H1 (cell line): ENCODE results near the gene MTRFR. TPM values are rescaled to one million over a fixed set of nuclear protein-coding genes. Genes with fewer than 3 reads are reported as not detected.

Experiments
- CTCF ChIA-PET: fragments of 300-600 bp; sonication (Branson Sonifier 250); formaldehyde crosslinking; loops from one replicate; lab custom pipeline; 2021; ENCODE audit not compliant: partially characterized antibody; lab: Charles Lee
- POLR2A ChIA-PET: fragments of 300-600 bp; sonication (Branson Sonifier 250); formaldehyde crosslinking; loops from one replicate; lab custom pipeline; 2021; ENCODE audit warnings: inconsistent platforms; ENCODE audit not compliant: partially characterized antibody; lab: Charles Lee
- DNase-seq, 2 experiments: peaks; one replicate each; pipeline versions ENCODE4 v3.0.0 to v3.0.0-alpha.2; 2010 to 2022; ENCODE audit warnings: low spot score in 2 of 2, low read depth in 1 of 2, mixed read lengths in 1 of 2
- FAIRE-seq: peaks from 2 replicates; lab custom pipeline; 2011; peaks lifted over from hg19 to GRCh38; lab: Jason Lieb, UNC
- H2AFZ ChIP-seq: 2 replicates; pipeline ENCODE4 v1.8.1; 2012; ENCODE audit warnings: low read length, inconsistent platforms
- H2AK5ac ChIP-seq: 2 replicates; pipeline ENCODE4 v1.6.1; 2013; ENCODE audit warnings: low read depth, low read length
- H2BK120ac ChIP-seq: replicated peaks from 2 replicates; pipeline ENCODE3; 2013; ENCODE audit warnings: low read depth, low read length, inconsistent platforms
- H2BK12ac ChIP-seq: 2 replicates; pipeline ENCODE4 v1.6.1; 2013; ENCODE audit warnings: low read depth, low read length
- H2BK15ac ChIP-seq: 2 replicates; pipeline ENCODE4 v1.6.1; 2013; ENCODE audit warnings: low read length
- H2BK20ac ChIP-seq: 2 replicates; pipeline ENCODE4 v1.6.1; 2013; ENCODE audit warnings: low read length
- H2BK5ac ChIP-seq: 2 replicates; pipeline ENCODE4 v1.6.1; 2013; ENCODE audit warnings: low read depth, low read length
- H3K14ac ChIP-seq: 2 replicates; pipeline ENCODE4 v1.6.1; 2013; ENCODE audit warnings: inconsistent platforms; ENCODE audit not compliant: insufficient read length
- H3K18ac ChIP-seq: 2 replicates; pipeline ENCODE4 v1.6.1; 2013; ENCODE audit warnings: low read length; ENCODE audit errors: extremely low read depth
- H3K23ac ChIP-seq: 2 replicates; pipeline ENCODE4 v1.6.1; 2013; ENCODE audit warnings: inconsistent platforms; ENCODE audit not compliant: insufficient read length
- H3K23me2 ChIP-seq: 2 replicates; pipeline ENCODE4 v1.6.1; 2013; ENCODE audit warnings: low read depth, low read length
- H3K27ac ChIP-seq: 2 replicates; pipeline ENCODE4 v1.6.1; 2011; ENCODE audit warnings: low read depth, low read length, inconsistent platforms
- H3K27me3 ChIP-seq, 4 experiments: replicated peaks in 1 of 4; 1 replicate in 1 of 4; 2 replicates in 3 of 4; pipeline versions ENCODE4 v1.6.1 to v1.8.1; 2011 to 2013; ENCODE audit warnings: low read length in 3 of 4, mild to moderate bottlenecking in 3 of 4, inconsistent platforms in 2 of 4, mixed read lengths in 2 of 4, moderate library complexity in 1 of 4; ENCODE audit not compliant: control insufficient read depth in 3 of 4, insufficient read depth in 3 of 4; ENCODE audit errors: extremely low read depth in 1 of 4
- H3K36me3 ChIP-seq, 4 experiments: 2 replicates each; pipeline versions ENCODE4 v1.6.1 to v1.8.1; 2011 to 2013; ENCODE audit warnings: mild to moderate bottlenecking in 4 of 4, low read length in 3 of 4, moderate library complexity in 2 of 4, control low read depth in 1 of 4, inconsistent platforms in 1 of 4; ENCODE audit not compliant: insufficient read depth in 4 of 4, control insufficient read depth in 2 of 4
- H3K4ac ChIP-seq: replicated peaks from 2 replicates; pipeline ENCODE3; 2013; ENCODE audit warnings: low read length, low read depth, mixed read lengths, inconsistent platforms; ENCODE audit not compliant: insufficient read length
- H3K4me1 ChIP-seq, 4 experiments: replicated peaks in 1 of 4; 1 replicate in 1 of 4; 2 replicates in 3 of 4; pipeline versions ENCODE4 v1.6.1 to v1.8.1; 2011 to 2013; ENCODE audit warnings: low read length in 3 of 4, inconsistent platforms in 2 of 4, mixed read lengths in 1 of 4; ENCODE audit not compliant: insufficient read depth in 4 of 4, control insufficient read depth in 3 of 4
- H3K4me2 ChIP-seq, 2 experiments: 2 replicates each; pipeline versions ENCODE4 v1.6.1 to v1.8.1; 2011 to 2013; ENCODE audit warnings: low read depth in 2 of 2, low read length in 2 of 2, control low read depth in 1 of 2, inconsistent platforms in 1 of 2, mild to moderate bottlenecking in 1 of 2; ENCODE audit not compliant: insufficient read depth in 1 of 2
- H3K4me3 ChIP-seq, 4 experiments: fragments of 200-600, 300-600 bp in 1 of 4; sonication (generic), shearing (Covaris generic), sonication (Bioruptor Twin) in 1 of 4; 2 replicates each; pipeline versions ENCODE4 v1.5.1 to v1.8.1; 2011 to 2016; ENCODE audit warnings: low read length in 4 of 4, low read depth in 3 of 4, control low read depth in 2 of 4, inconsistent platforms in 2 of 4, mild to moderate bottlenecking in 2 of 4, mixed read lengths in 1 of 4, moderate library complexity in 1 of 4; ENCODE audit not compliant: insufficient read depth in 2 of 4; ENCODE audit errors: extremely low read depth in 1 of 4
- H3K56ac ChIP-seq: replicated peaks from 2 replicates; pipeline ENCODE3; 2013; ENCODE audit warnings: low read depth, mild to moderate bottlenecking, mixed read lengths, low read length, inconsistent platforms; ENCODE audit not compliant: insufficient read length
- H3K79me1 ChIP-seq: 2 replicates; pipeline ENCODE4 v1.6.1; 2013; ENCODE audit warnings: low read depth, low read length, control low read depth
- H3K79me2 ChIP-seq, 2 experiments: 2 replicates each; pipeline versions ENCODE4 v1.6.1 to v1.8.1; 2012 to 2013; ENCODE audit warnings: low read length in 2 of 2, mild to moderate bottlenecking in 2 of 2, inconsistent platforms in 1 of 2; ENCODE audit not compliant: insufficient read depth in 2 of 2, control insufficient read depth in 1 of 2
- H3K9ac ChIP-seq, 4 experiments: replicated peaks in 1 of 4; 1 replicate in 1 of 4; 2 replicates in 3 of 4; pipeline versions ENCODE4 v1.6.1 to v1.8.1; 2011 to 2013; ENCODE audit warnings: low read depth in 3 of 4, low read length in 3 of 4, control low read depth in 2 of 4, mild to moderate bottlenecking in 2 of 4, moderate library complexity in 2 of 4, inconsistent platforms in 1 of 4; ENCODE audit errors: extremely low read depth in 1 of 4
- H3K9me3 ChIP-seq, 2 experiments: 2 replicates each; pipeline versions ENCODE4 v1.6.1 to v1.8.1; 2012 to 2013; ENCODE audit warnings: mild to moderate bottlenecking in 2 of 2, moderate library complexity in 2 of 2, control low read depth in 1 of 2, inconsistent platforms in 1 of 2, low read depth in 1 of 2, low read length in 1 of 2, mixed read lengths in 1 of 2; ENCODE audit not compliant: insufficient read depth in 2 of 2
- H4K20me1 ChIP-seq, 2 experiments: replicated peaks in 1 of 2; 2 replicates each; pipeline versions ENCODE3 to v1.8.1; 2011 to 2013; ENCODE audit warnings: inconsistent platforms in 2 of 2, low read length in 2 of 2, mild to moderate bottlenecking in 1 of 2; ENCODE audit not compliant: insufficient read depth in 2 of 2, control insufficient read depth in 1 of 2
- H4K5ac ChIP-seq: 2 replicates; pipeline ENCODE4 v1.6.1; 2013; ENCODE audit warnings: low read length, low read depth, mixed read lengths, inconsistent platforms; ENCODE audit not compliant: insufficient read length
- H4K8ac ChIP-seq: 2 replicates; pipeline ENCODE4 v1.8.0; 2013; ENCODE audit warnings: mild to moderate bottlenecking, moderate library complexity, low read length, inconsistent platforms; ENCODE audit not compliant: insufficient read depth; ENCODE audit errors: extremely low read depth
- H4K91ac ChIP-seq: replicated peaks from 2 replicates; pipeline ENCODE3; 2013; ENCODE audit warnings: low read length, mixed read lengths, inconsistent platforms; ENCODE audit not compliant: insufficient read length
- BCL11A ChIP-seq, 2 experiments: IDR thresholded peaks; one replicate each; pipeline ENCODE4 v1.6.1; 2011; ENCODE audit warnings: low read depth in 2 of 2, low read length in 2 of 2, mild to moderate bottlenecking in 2 of 2
- GABPA ChIP-seq: IDR thresholded peaks from 2 replicates; pipeline ENCODE4 v1.6.1; 2011; ENCODE audit warnings: mild to moderate bottlenecking, low read length, moderate library complexity, borderline replicate concordance; ENCODE audit not compliant: insufficient read depth
- RAD21 ChIP-seq, 2 experiments: IDR thresholded peaks in 1 of 2; conservative IDR thresholded peaks in 1 of 2; 2 replicates each; pipeline ENCODE4 v1.6.1; 2011; ENCODE audit warnings: low read depth in 2 of 2, low read length in 2 of 2, improper control_type of control experiment in 1 of 2, inconsistent platforms in 1 of 2, mild to moderate bottlenecking in 1 of 2, moderate library complexity in 1 of 2
- SP1 ChIP-seq: IDR thresholded peaks from 2 replicates; pipeline ENCODE4 v1.6.1; 2011; ENCODE audit warnings: low read depth, low read length
- TBP ChIP-seq: IDR thresholded peaks from 2 replicates; pipeline ENCODE4 v1.6.1; 2011; ENCODE audit warnings: low read depth, low read length, improper control_type of control experiment
- YY1 ChIP-seq: IDR thresholded peaks from 2 replicates; pipeline ENCODE4 v1.6.1; 2011; ENCODE audit warnings: low read depth, mild to moderate bottlenecking, low read length
- WGBS, 2 experiments: shearing (Covaris generic) in 1 of 2; methylation state at CpG; one replicate each; pipeline versions ENCODE4 v1.1.6 to v1.1.7; 2013 to 2015; ENCODE audit warnings: low lambda C conversion rate in 2 of 2, mixed read lengths in 2 of 2, inconsistent platforms in 1 of 2, low coverage in 1 of 2, missing lambda C conversion rate in 1 of 2; ENCODE audit not compliant: insufficient replicate concordance in 2 of 2, insufficient coverage in 1 of 2, insufficient read length in 1 of 2; ENCODE audit errors: extremely low coverage in 1 of 2, missing lambda C conversion rate in 1 of 2; 5-methylcytosine and 5-hydroxymethylcytosine counted together
- polyA plus RNA-seq, 7 experiments: library from polyadenylated mRNA; depleted of rRNA in 3 of 7; stranded (reverse) in 5 of 7; unstranded in 2 of 7; fragments of >200 nt in 5 of 7; fragments of 200-250 nt in 2 of 7; gene quantifications; 1 replicate in 5 of 7; 2 replicates in 1 of 7; 4 replicates in 1 of 7; pipeline versions ENCODE4 v1.2.1 to v1.2.3, GENCODE V29; 2011 to 2013; ENCODE audit warnings: missing spikeins in 2 of 7, mixed read lengths in 2 of 7
- total RNA-seq: library from RNA; stranded (reverse); fragmentation: NEBNext Ultra II Directional; extraction: Animal tissue kit (Norgen Biotek cat#: 25700); gene quantifications from 2 replicates; pipeline ENCODE4 v1.2.1, GENCODE V29; 2021
- TF ChIP-seq, protein P1 (sequence below), 3 experiments: IDR thresholded peaks; 1 replicate in 2 of 3; 2 replicates in 1 of 3; pipeline versions ENCODE4 v1.5.1 to v1.6.1; 2011; ENCODE audit warnings: low read length in 3 of 3, mild to moderate bottlenecking in 3 of 3, inconsistent platforms in 2 of 3, low read depth in 1 of 3, moderate library complexity in 1 of 3; ENCODE audit not compliant: insufficient read depth in 1 of 3; ENCODE audit errors: control extremely low read depth in 1 of 3

The MTRFR gene
- total and polyA plus RNA-seq, 2 of the 8 experiments (the other 6 are each of a cell fraction or from before 2014, with no cell fraction given) = 9.2 to 12.9 TPM

DNA sequence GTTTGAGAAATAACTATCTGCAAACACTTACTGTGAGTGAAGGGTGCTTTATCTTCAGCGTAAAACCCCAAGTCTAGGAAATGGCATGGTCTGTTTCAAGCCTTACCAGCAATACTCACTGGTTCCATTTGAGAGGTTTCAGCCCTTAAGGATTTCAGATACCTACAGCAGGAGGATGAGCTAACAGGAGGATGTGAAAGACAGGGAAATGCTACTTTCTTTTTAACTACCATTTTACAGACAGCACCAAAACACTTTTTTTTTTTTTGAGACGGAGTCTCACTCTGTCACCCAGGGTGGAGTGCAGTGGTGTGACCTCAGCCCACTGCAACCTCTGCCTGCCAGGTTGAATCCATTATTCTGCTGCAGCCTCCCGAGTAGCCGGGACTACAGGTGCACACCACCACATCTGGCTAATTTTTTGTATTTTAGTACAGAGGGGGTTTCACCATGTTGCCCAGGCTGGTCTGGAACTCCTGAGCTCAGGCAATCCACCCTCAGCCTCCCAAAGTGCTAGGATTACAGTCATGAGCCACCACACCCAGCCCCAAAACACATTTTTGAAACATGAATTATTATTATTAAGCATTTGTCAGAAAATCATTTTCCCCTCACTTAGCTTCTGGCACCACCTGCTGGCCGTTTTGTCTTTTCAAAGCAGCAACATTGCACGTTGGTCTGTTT is 4.6 kb downstream of the MTRFR start:
- peaks cover 0 to 9% of the 10 kb centered on the region in 2 experiments; a peak in 3 of 4 replicates for H3K79me2 ChIP-seq
- H3K79me1 ChIP-seq = peaks cover 7% of the 10 kb centered on the region; the same call in 1 of the 2 replicates
- H2AFZ ChIP-seq = no peak overlapping the region
- H3K9ac ChIP-seq = no peak overlapping the region
- no peak overlapping the region for H3K18ac ChIP-seq
- no peak overlapping the region for H2BK20ac ChIP-seq
- no peak overlapping the region for H3K56ac ChIP-seq
- H2BK120ac ChIP-seq = no peak overlapping the region
- 70% methylated on average over 6 of the region's 6 CpGs; no CpG with 5 or more reads in 1 of the 2 experiments for WGBS, 2 experiments
- H3K4me1 ChIP-seq = peaks cover 0 to 4% (median 0%) of the 10 kb centered on the region in 4 experiments; a peak in 1 of 7 replicates
- H3K36me3 ChIP-seq = peaks cover 0 to 6% (median 2%) of the 10 kb centered on the region in 4 experiments; a peak in 3 of 8 replicates
- no peaks in the 10 kb centered on the region for H3K27me3 ChIP-seq
- peaks cover 3 to 4% of the 10 kb centered on the region in 2 experiments for H4K20me1 ChIP-seq
- no peak overlapping the region for H3K4me3 ChIP-seq
- no peak overlapping the region for H3K27ac ChIP-seq
- H4K5ac ChIP-seq = no peak overlapping the region
- no peak overlapping the region for H2BK5ac ChIP-seq
- H2AK5ac ChIP-seq = no peak overlapping the region
- TF ChIP-seq BCL11A (IDR thresholded peaks at IDR 0.05; ENCODE audit: low read depth in 2 of 2, low read length in 2 of 2) (no peak), TBP (no peak), GABPA (no peak), YY1 (no peak), RAD21 (IDR thresholded peaks at IDR 0.05 in 1 of 2, conservative IDR thresholded peaks at IDR 0.05 in 1 of 2; ENCODE audit: low read depth in 2 of 2, low read length in 2 of 2) (peak; percentile 77 to 78), SP1 (no peak)
- TF ChIP-seq, protein P1, sequence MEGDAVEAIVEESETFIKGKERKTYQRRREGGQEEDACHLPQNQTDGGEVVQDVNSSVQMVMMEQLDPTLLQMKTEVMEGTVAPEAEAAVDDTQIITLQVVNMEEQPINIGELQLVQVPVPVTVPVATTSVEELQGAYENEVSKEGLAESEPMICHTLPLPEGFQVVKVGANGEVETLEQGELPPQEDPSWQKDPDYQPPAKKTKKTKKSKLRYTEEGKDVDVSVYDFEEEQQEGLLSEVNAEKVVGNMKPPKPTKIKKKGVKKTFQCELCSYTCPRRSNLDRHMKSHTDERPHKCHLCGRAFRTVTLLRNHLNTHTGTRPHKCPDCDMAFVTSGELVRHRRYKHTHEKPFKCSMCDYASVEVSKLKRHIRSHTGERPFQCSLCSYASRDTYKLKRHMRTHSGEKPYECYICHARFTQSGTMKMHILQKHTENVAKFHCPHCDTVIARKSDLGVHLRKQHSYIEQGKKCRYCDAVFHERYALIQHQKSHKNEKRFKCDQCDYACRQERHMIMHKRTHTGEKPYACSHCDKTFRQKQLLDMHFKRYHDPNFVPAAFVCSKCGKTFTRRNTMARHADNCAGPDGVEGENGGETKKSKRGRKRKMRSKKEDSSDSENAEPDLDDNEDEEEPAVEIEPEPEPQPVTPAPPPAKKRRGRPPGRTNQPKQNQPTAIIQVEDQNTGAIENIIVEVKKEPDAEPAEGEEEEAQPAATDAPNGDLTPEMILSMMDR (IDR thresholded peaks at IDR 0.05; ENCODE audit: control extremely low read depth in 1 of 3, insufficient read depth in 1 of 3, low read depth in 1 of 3, low read length in 3 of 3) = peak in 2 of 3 experiments; percentile 50 to 77; a peak in 3 of 4 replicates
- TF ChIP-seq, all 59 proteins: peak for 2
- H3K4me2 ChIP-seq = no peak overlapping the region
- H2BK15ac ChIP-seq = no peak overlapping the region
- H3K9me3 ChIP-seq = no peaks in the 10 kb centered on the region
- no peak overlapping the region for H4K8ac ChIP-seq
- no peak overlapping the region for H4K91ac ChIP-seq
- no peak overlapping the region for H2BK12ac ChIP-seq
- H3K23me2 ChIP-seq = peaks cover 5% of the 10 kb centered on the region
- no peak overlapping the region for H3K23ac ChIP-seq
- ChIA-PET POLR2A (interaction anchor here (0.6 to 1.2 kb wide), 3 partner anchors 16 to 272 kb away, joined by 3 to 4 read pairs (median 3); no protein-coding TSS in a partner anchor), CTCF (interaction anchor here (0.6 to 3.6 kb wide), 62 partner anchors 8 to 386 kb away, joined by 3 to 43 read pairs (median 4); no protein-coding TSS in a partner anchor)
- peak in 1 of 2 experiments; percentile 66 for DNase-seq
- no peak overlapping the region for H3K4ac ChIP-seq
- no peak for FAIRE-seq
- no peak overlapping the region for H3K14ac ChIP-seq
